Muscle of back (tissue), 11 donors: ENCODE results near the gene LPP. TPM values are rescaled to one million over a fixed set of nuclear protein-coding genes. Genes with fewer than 3 reads are reported as not detected.

Experiments used
- DNase-seq, 3 donors: peaks; one replicate each; pipeline versions ENCODE4 v3.0.0 to v3.0.0-alpha.2; 2013
- polyA plus RNA-seq, 10 donors: library from polyadenylated mRNA; unstranded; fragments of 120-200 nt; gene quantifications; one replicate each; pipeline ENCODE4 v1.2.1, GENCODE V29; 2013; ENCODE audit not compliant: insufficient read length in 10 of 10

Gene LPP
- polyA plus RNA-seq, 10 donors: 12.0 to 18.9 (median 16.3) TPM

- DNase-seq: no peak
Observed at GRCh38 chr3:188470508-188471130, 316.7 kb downstream of the LPP start.

GRCh38 chr3:188471723-188472122 is 317.8 kb downstream of the LPP start:
- DNase-seq: no peak

DNA sequence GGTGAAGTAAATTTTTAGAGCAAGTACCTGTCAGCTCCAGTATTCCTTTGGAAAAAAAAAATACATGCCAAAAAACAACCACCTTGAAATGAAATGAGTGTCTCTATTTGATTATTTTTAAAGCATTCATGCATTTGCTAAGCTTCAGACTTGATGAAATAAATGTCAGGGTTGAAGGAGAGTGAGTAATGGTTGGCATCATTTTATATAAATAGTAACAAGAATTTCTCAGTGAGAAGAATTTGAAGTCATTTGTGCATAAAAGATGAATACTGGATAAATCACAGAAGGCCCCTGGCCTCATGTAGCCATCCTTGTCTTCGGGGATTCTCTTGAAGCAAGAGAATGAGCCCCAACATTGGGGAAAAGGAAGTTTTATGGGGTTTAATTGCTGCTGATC is 318.4 kb downstream of the LPP start:
- no peak for DNase-seq

DNA sequence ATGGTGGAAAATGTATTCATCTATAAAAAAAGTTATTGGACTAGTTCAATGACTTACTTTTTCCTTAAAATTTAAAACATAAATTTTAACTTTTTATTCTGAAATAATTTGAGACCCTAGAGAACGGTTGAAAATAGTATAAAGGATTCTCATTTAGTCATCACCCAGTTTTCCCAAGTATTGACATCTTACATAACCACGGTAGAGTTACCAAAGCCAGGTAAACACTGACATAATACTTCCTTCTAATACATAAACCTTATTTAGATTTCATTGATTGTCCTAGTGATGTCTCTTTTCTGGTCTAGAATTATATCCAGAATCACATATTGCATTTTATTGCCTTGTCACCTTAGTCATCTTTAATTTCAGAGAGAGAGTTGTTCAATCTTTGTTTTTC is 319.1 kb downstream of the LPP start:
- no peak for DNase-seq

GRCh38 chr3:188473591-188474288 is 319.8 kb downstream of the LPP start:
- DNase-seq: no peak

- DNase-seq: peak in 2 of 3 donors; percentile 29 to 59
Observed at GRCh38 chr3:188476935-188477334, 323.0 kb downstream of the LPP start.

GRCh38 chr3:188480011-188480410 is 326.1 kb downstream of the LPP start:
- DNase-seq: no peak

- DNase-seq: no peak
Observed at GRCh38 chr3:188482929-188483328, 329.0 kb downstream of the LPP start.

DNA sequence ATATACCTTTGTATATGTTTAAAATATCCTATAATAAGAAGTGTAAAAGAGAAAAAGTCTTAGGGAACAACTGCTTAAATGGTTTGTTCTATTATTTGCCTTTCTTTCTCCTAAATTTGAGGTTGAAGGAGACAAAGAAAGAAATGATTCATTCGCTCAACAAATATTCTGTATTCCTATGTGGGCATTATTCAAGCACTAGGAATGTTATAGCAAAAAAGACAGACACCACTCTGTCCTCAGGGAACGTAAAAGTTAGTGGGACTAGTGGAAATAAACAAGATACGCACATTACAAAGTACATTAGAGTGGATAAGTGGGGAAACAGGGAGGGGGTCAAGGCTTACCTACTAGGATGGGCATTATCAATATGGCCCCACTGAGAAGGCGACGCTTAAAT is 332.2 kb downstream of the LPP start:
- DNase-seq: peak in 1 of 3 donors; percentile 19

GRCh38 chr3:188486952-188487351 is 333.0 kb downstream of the LPP start:
- no peak for DNase-seq

- no peak for DNase-seq
Observed at GRCh38 chr3:188487652-188488051, 333.7 kb downstream of the LPP start.

- DNase-seq: no peak
Observed at GRCh38 chr3:188488801-188489200, 334.8 kb downstream of the LPP start.

GRCh38 chr3:188489639-188490405 is 335.9 kb downstream of the LPP start:
- DNase-seq: peak in 1 of 3 donors; percentile 50

GRCh38 chr3:188490416-188490815 is 336.5 kb downstream of the LPP start:
- DNase-seq: no peak

DNA sequence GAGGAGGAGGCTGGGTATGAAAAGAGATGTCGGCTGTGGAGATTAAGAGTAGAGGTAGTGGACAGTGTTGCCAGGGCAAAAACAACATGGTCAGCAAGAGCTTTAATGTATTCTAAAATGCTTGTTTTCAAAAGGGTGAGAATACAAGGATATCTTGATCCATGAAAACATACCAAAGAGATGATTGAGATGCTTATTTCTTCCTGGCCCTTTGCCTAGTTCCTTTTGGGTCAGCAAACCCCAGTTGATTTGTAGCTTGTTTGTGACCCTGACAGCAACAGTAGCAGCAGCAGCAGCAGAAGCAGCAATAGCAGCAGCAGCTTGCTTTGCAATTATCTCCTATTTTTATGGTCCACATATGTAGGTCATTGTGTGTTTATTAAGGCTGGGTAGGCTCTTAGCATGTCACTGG is 337.3 kb downstream of the LPP start:
- DNase-seq: peak; percentile 20 to 45 (median 36)

- no peak for DNase-seq
Observed at GRCh38 chr3:188496390-188496789, 342.4 kb downstream of the LPP start.

DNA sequence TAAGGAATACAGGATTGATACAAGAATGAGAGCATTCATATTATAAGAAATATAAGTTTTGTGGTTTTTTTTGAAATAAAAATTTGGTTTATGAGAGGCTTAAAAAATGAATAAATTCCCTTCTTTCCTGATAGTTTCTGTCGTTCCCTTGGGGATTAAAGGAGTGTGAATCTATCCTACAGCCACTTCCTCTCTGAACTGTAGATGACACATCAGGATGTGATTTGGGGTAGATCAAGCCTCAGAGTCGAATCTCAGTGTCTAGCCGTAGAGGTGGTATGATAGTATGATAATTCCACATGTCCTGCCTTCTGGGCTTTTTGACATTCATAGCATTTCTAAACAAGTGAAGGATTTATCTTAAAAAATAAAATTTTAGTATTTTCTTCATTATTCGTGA is 343.1 kb downstream of the LPP start:
- DNase-seq: peak in 1 of 3 donors; percentile 49

- no peak for DNase-seq
Observed at GRCh38 chr3:188503647-188504046, 349.7 kb downstream of the LPP start.

- no peak for DNase-seq
Observed at GRCh38 chr3:188505151-188505550, 351.2 kb downstream of the LPP start.

GRCh38 chr3:188505911-188506310 is 352.0 kb downstream of the LPP start:
- DNase-seq: no peak

DNA sequence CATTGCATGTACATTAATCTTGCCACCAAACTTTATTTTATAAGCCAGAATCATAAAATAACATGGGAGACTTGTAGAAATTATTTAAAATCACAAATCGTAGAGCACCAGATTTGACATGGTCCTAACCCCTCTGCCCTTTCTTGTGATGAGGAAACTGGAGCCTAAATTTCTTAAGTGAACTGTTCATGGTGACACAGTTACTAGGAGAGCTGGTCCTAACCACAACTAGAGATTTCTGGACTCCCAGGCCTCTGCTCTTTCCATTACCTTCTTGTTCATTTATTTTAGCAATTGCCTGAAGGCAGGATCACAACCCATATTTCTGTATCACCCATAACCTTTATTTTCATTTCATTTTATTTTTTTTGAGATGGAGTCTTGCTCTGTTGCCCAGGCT is 352.5 kb downstream of the LPP start:
- no peak for DNase-seq

DNA sequence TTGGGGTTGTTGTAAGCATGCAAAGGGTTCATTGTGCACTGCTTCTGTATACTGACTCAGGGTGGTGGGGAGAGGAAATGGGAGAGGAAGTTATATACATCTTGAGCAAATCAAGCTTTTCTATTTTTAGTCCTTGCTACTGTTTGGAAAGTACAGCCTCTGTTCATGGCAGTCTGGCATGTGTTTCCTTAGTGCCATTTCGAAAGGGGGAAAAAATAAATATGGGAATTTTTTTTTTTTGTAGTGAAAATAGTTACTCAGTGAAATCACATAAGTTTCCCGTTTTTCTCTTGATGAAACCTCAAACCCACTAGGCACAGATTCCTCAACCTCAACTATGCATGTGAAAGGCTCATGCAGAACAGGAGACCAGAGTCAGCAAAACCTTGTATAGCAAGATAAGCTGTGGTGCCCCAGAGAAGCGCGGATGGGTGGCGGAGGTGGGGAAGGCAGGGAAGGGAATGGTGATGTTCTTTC is 353.3 kb downstream of the LPP start:
- DNase-seq: peak; percentile 28 to 90 (median 40)

DNA sequence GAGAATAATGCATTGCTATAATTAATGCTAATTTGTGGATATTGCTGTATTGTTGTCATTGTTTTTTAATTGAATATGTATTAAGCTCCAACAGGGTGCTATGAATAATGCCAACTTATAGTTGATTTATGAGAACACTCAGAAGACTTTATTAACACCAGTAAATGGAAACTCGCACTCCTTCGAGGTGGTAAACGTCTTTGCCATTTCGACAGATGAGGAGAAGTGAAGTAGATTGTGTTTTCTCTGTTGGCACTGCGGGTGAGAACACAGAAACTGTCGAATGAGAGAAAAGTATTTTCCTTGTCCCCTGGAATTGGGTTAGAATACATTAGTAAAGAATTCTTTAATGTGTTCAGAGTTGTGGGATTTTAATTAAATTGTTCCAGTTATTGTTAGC is 354.5 kb downstream of the LPP start:
- no peak for DNase-seq
